ENCODE data around the gene SHLD1.

SHLD1 gene

DNA sequence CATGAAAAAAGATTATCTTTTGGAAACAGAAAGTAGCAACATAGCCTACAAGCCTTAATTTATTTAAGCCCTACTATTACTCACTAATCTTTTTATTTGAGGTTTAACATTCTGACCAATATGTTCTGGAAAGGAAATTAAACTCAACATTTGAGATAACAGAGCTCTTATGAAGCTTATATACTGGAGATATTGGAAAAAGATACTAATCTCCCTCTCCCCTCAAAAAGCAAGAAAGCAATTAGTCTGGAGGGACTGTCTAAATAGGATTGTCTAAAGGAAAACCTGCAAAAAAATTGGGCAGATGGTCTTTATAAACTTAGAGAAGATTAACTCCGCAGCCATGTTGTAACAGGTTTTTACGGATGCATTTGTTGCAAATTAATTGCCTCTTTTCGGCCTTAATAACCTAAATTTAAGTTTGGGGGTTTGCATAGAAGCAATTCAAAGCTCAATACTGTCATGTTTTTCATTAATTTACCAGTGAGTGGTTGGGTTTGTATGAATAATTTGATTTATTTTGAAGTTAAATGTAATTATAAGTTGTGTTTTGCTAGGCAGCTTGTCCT, 79.1 kb downstream of the SHLD1 start:
- DNase-seq (ENCODE audit: low spot score), result no peak
- Histone ChIP-seq H2BK5ac (ENCODE audit: low read length) (no peak overlapping the region), H2BK120ac (ENCODE audit: low read depth, low read length) (no peak overlapping the region), H3K27ac (replicated peaks; ENCODE audit: low read length) (no peak overlapping the region), H3K36me3 (replicated peaks in 1 of 2; ENCODE audit: control insufficient read depth in 2 of 2, insufficient read depth in 2 of 2, low read length in 2 of 2) (no peaks in the 10 kb centered on the region), H3K14ac (ENCODE audit: low read length) (no peak overlapping the region), H3K79me1 (ENCODE audit: low read depth, low read length) (no peaks in the 10 kb centered on the region), H3K9me3 (replicated peaks in 1 of 2; ENCODE audit: control insufficient read depth in 2 of 2, insufficient read depth in 1 of 2, low read depth in 1 of 2, low read length in 2 of 2) (no peaks in the 10 kb centered on the region), H3K27me3 (ENCODE audit: control insufficient read depth in 3 of 3, insufficient read depth in 3 of 3, low read depth in 1 of 3, low read length in 3 of 3) (no peaks in the 10 kb centered on the region), H3K4me3 (ENCODE audit: low read length in 2 of 2) (no peak overlapping the region), H3K23ac (ENCODE audit: low read depth, low read length, poor library complexity) (no peak overlapping the region), H3K4me2 (ENCODE audit: insufficient read depth, low read length, poor library complexity, severe bottlenecking) (no peak overlapping the region), H3K4me1 (ENCODE audit: control insufficient read depth in 2 of 2, insufficient read depth in 1 of 2, low read depth in 1 of 2, low read length in 2 of 2) (peaks cover 5% of the 10 kb centered on the region in 2 donors), H2BK15ac (ENCODE audit: low read length) (no peak overlapping the region), H3K9ac (ENCODE audit: low read depth, low read length, poor library complexity) (no peak overlapping the region), H3K4ac (ENCODE audit: low read length) (no peak overlapping the region), H4K91ac (ENCODE audit: low read depth, low read length, poor library complexity) (no peak overlapping the region), H2BK12ac (ENCODE audit: low read length) (no peak overlapping the region), H3K18ac (ENCODE audit: low read length) (no peak overlapping the region), H2AK5ac (ENCODE audit: low read depth, low read length) (no peak overlapping the region), H4K8ac (ENCODE audit: low read depth, low read length) (no peak overlapping the region), H2AFZ (ENCODE audit: low read length) (no peak overlapping the region)
- no CpG with 5 or more reads among the region's 3 CpGs for WGBS, 2 donors (ENCODE audit: extremely low coverage in 2 of 2, insufficient read length in 2 of 2, insufficient replicate concordance in 1 of 2)

DNA sequence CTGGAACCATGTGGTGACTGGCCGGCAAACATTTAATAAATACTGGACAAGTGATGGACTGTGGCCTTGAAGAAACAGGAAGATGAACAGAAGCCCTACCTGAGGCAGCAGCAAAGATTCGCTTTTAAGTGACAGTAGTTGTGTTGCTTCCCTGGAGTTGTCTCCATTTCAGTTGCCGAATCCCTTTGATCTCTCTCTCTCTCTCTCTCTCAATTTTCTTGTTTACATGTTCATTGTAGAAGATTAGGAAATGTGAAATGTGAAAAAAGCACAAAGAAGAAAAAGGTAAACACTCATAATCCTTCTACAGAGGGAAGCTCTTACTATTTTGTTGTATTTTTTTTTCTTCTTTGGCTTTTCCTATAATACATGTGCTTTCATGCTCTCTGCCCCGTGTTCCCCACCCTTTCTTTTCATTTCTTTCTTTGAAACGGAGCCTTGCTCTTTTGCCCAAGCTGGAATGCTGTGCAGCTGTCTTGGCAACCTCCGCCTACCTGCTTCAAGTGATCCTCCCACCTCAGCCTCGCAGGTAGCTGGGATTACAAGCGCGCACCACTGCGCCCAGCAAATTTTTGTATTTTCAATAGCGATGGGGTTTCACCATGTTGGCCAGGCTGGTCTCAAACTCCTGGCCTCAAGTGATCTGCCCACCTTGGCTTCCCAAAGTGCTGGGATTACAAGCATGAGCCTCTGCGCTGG, 81.5 kb downstream of the SHLD1 start:
- no peaks in the 10 kb centered on the region for H3K9me3 ChIP-seq (replicated peaks in 1 of 2; ENCODE audit: control insufficient read depth in 2 of 2, insufficient read depth in 1 of 2, low read depth in 1 of 2, low read length in 2 of 2)
- no peak overlapping the region for H3K4me2 ChIP-seq (ENCODE audit: insufficient read depth, low read length, poor library complexity, severe bottlenecking)
- DNase-seq (ENCODE audit: low spot score), result no peak
- H4K91ac ChIP-seq (ENCODE audit: low read depth, low read length, poor library complexity), result no peak overlapping the region
- no peak overlapping the region for H3K23ac ChIP-seq (ENCODE audit: low read depth, low read length, poor library complexity)
- no peak overlapping the region for H3K18ac ChIP-seq (ENCODE audit: low read length)
- no peaks in the 10 kb centered on the region for H3K36me3 ChIP-seq (replicated peaks in 1 of 2; ENCODE audit: control insufficient read depth in 2 of 2, insufficient read depth in 2 of 2, low read length in 2 of 2)
- no peak overlapping the region for H2BK120ac ChIP-seq (ENCODE audit: low read depth, low read length)
- H2BK12ac ChIP-seq (ENCODE audit: low read length), result no peak overlapping the region
- H3K4me3 ChIP-seq (ENCODE audit: low read length in 2 of 2), result no peak overlapping the region
- no CpG with 5 or more reads among the region's 12 CpGs for whole genome bisulfite sequencing, 2 donors (ENCODE audit: extremely low coverage in 2 of 2, insufficient read length in 2 of 2, insufficient replicate concordance in 1 of 2)
- H3K27me3 ChIP-seq (ENCODE audit: control insufficient read depth in 3 of 3, insufficient read depth in 3 of 3, low read depth in 1 of 3, low read length in 3 of 3), result no peaks in the 10 kb centered on the region
- no peak overlapping the region for H4K8ac ChIP-seq (ENCODE audit: low read depth, low read length)
- H2AK5ac ChIP-seq (ENCODE audit: low read depth, low read length), result no peak overlapping the region
- no peak overlapping the region for H3K14ac ChIP-seq (ENCODE audit: low read length)
- H2BK15ac ChIP-seq (ENCODE audit: low read length), result no peak overlapping the region
- peaks cover 0 to 2% of the 10 kb centered on the region in 2 donors for H3K4me1 ChIP-seq (ENCODE audit: control insufficient read depth in 2 of 2, insufficient read depth in 1 of 2, low read depth in 1 of 2, low read length in 2 of 2)
- no peak overlapping the region for H3K27ac ChIP-seq (replicated peaks; ENCODE audit: low read length)
- H2BK5ac ChIP-seq (ENCODE audit: low read length), result no peak overlapping the region
- no peak overlapping the region for H3K4ac ChIP-seq (ENCODE audit: low read length)
- no peak overlapping the region for H2AFZ ChIP-seq (ENCODE audit: low read length)
- no peak overlapping the region for H3K9ac ChIP-seq (ENCODE audit: low read depth, low read length, poor library complexity)
- H3K79me1 ChIP-seq (ENCODE audit: low read depth, low read length), result no peaks in the 10 kb centered on the region

- no peak for DNase-seq (ENCODE audit: low spot score)
- Histone ChIP-seq H3K36me3 (replicated peaks in 1 of 2; ENCODE audit: control insufficient read depth in 2 of 2, insufficient read depth in 2 of 2, low read length in 2 of 2) (no peaks in the 10 kb centered on the region), H3K27me3 (ENCODE audit: control insufficient read depth in 3 of 3, insufficient read depth in 3 of 3, low read depth in 1 of 3, low read length in 3 of 3) (no peaks in the 10 kb centered on the region), H2AFZ (ENCODE audit: low read length) (no peak overlapping the region), H3K27ac (replicated peaks; ENCODE audit: low read length) (no peak overlapping the region), H4K8ac (ENCODE audit: low read depth, low read length) (no peak overlapping the region), H3K4me2 (ENCODE audit: insufficient read depth, low read length, poor library complexity, severe bottlenecking) (no peak overlapping the region), H3K4ac (ENCODE audit: low read length) (no peak overlapping the region), H3K23ac (ENCODE audit: low read depth, low read length, poor library complexity) (no peak overlapping the region), H3K14ac (ENCODE audit: low read length) (no peak overlapping the region), H2BK120ac (ENCODE audit: low read depth, low read length) (no peak overlapping the region), H3K4me1 (ENCODE audit: control insufficient read depth in 2 of 2, insufficient read depth in 1 of 2, low read depth in 1 of 2, low read length in 2 of 2) (peaks cover 0 to 2% of the 10 kb centered on the region in 2 donors), H2AK5ac (ENCODE audit: low read depth, low read length) (no peak overlapping the region), H3K4me3 (ENCODE audit: low read length in 2 of 2) (no peak overlapping the region), H3K79me1 (ENCODE audit: low read depth, low read length) (no peaks in the 10 kb centered on the region), H2BK12ac (ENCODE audit: low read length) (no peak overlapping the region), H2BK5ac (ENCODE audit: low read length) (no peak overlapping the region), H3K18ac (ENCODE audit: low read length) (no peak overlapping the region), H2BK15ac (ENCODE audit: low read length) (no peak overlapping the region), H3K9ac (ENCODE audit: low read depth, low read length, poor library complexity) (no peak overlapping the region), H3K9me3 (replicated peaks in 1 of 2; ENCODE audit: control insufficient read depth in 2 of 2, insufficient read depth in 1 of 2, low read depth in 1 of 2, low read length in 2 of 2) (no peaks in the 10 kb centered on the region), H4K91ac (ENCODE audit: low read depth, low read length, poor library complexity) (no peak overlapping the region)
- no CpG with 5 or more reads among the region's 6 CpGs for WGBS, 2 donors (ENCODE audit: extremely low coverage in 2 of 2, insufficient read length in 2 of 2, insufficient replicate concordance in 1 of 2)
Observed at GRCh38 chr20:5833309-5833941, 83.2 kb downstream of the SHLD1 start.

- Histone ChIP-seq H3K4me3 (ENCODE audit: low read length in 2 of 2) (no peak overlapping the region), H2BK12ac (ENCODE audit: low read length) (no peak overlapping the region), H3K4me2 (ENCODE audit: insufficient read depth, low read length, poor library complexity, severe bottlenecking) (no peak overlapping the region), H2BK120ac (ENCODE audit: low read depth, low read length) (no peak overlapping the region), H2BK15ac (ENCODE audit: low read length) (no peak overlapping the region), H2AFZ (ENCODE audit: low read length) (no peak overlapping the region), H4K91ac (ENCODE audit: low read depth, low read length, poor library complexity) (no peak overlapping the region), H3K27ac (replicated peaks; ENCODE audit: low read length) (no peak overlapping the region), H3K4ac (ENCODE audit: low read length) (no peak overlapping the region), H2BK5ac (ENCODE audit: low read length) (no peak overlapping the region), H3K4me1 (ENCODE audit: control insufficient read depth in 2 of 2, insufficient read depth in 1 of 2, low read depth in 1 of 2, low read length in 2 of 2) (peaks cover 0 to 2% of the 10 kb centered on the region in 2 donors), H4K8ac (ENCODE audit: low read depth, low read length) (no peak overlapping the region), H3K9ac (ENCODE audit: low read depth, low read length, poor library complexity) (no peak overlapping the region), H3K36me3 (replicated peaks in 1 of 2; ENCODE audit: control insufficient read depth in 2 of 2, insufficient read depth in 2 of 2, low read length in 2 of 2) (no peaks in the 10 kb centered on the region), H3K23ac (ENCODE audit: low read depth, low read length, poor library complexity) (no peak overlapping the region), H3K27me3 (ENCODE audit: control insufficient read depth in 3 of 3, insufficient read depth in 3 of 3, low read depth in 1 of 3, low read length in 3 of 3) (no peaks in the 10 kb centered on the region), H3K18ac (ENCODE audit: low read length) (no peak overlapping the region), H3K14ac (ENCODE audit: low read length) (no peak overlapping the region), H3K9me3 (replicated peaks in 1 of 2; ENCODE audit: control insufficient read depth in 2 of 2, insufficient read depth in 1 of 2, low read depth in 1 of 2, low read length in 2 of 2) (no peaks in the 10 kb centered on the region), H2AK5ac (ENCODE audit: low read depth, low read length) (no peak overlapping the region), H3K79me1 (ENCODE audit: low read depth, low read length) (no peaks in the 10 kb centered on the region)
- DNase-seq (ENCODE audit: low spot score), result no peak
Observed at GRCh38 chr20:5834436-5835005, 84.3 kb downstream of the SHLD1 start.

All from neuronal stem cell (in vitro differentiated cells).